Measurements from ENCODE around the gene CLIC5.

- TF ChIP-seq POLR2A (IDR thresholded peaks at IDR 0.05), result no peak
- TF ChIP-seq, protein P1, sequence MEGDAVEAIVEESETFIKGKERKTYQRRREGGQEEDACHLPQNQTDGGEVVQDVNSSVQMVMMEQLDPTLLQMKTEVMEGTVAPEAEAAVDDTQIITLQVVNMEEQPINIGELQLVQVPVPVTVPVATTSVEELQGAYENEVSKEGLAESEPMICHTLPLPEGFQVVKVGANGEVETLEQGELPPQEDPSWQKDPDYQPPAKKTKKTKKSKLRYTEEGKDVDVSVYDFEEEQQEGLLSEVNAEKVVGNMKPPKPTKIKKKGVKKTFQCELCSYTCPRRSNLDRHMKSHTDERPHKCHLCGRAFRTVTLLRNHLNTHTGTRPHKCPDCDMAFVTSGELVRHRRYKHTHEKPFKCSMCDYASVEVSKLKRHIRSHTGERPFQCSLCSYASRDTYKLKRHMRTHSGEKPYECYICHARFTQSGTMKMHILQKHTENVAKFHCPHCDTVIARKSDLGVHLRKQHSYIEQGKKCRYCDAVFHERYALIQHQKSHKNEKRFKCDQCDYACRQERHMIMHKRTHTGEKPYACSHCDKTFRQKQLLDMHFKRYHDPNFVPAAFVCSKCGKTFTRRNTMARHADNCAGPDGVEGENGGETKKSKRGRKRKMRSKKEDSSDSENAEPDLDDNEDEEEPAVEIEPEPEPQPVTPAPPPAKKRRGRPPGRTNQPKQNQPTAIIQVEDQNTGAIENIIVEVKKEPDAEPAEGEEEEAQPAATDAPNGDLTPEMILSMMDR (IDR thresholded peaks at IDR 0.05), result no peak
Observed at GRCh38 chr6:46051962-46052361, 36.3 kb upstream of the CLIC5 start.
